A673 (cell line): Measurements from ENCODE around the gene FKBP1A.

Source experiments
- EZH2 ChIP-seq: fragments of 200-600 bp; sonication (generic); IDR thresholded peaks from 2 replicates; pipeline ENCODE4 v1.6.1; 2017; ENCODE audit warnings: borderline replicate concordance, low read depth, mild to moderate bottlenecking, mixed read lengths, antibody characterized with exemption, low read length; ENCODE audit not compliant: poor library complexity, severe bottlenecking
- TF ChIP-seq, protein P1 (sequence below): fragments of 300-800, 200-600 bp; sonication (generic); conservative IDR thresholded peaks from 2 replicates; pipeline ENCODE4 v1.5.1; 2017; ENCODE audit warnings: low read depth, mild to moderate bottlenecking, antibody characterized with exemption, low read length, moderate library complexity, mixed read lengths

- TF ChIP-seq, protein P1, sequence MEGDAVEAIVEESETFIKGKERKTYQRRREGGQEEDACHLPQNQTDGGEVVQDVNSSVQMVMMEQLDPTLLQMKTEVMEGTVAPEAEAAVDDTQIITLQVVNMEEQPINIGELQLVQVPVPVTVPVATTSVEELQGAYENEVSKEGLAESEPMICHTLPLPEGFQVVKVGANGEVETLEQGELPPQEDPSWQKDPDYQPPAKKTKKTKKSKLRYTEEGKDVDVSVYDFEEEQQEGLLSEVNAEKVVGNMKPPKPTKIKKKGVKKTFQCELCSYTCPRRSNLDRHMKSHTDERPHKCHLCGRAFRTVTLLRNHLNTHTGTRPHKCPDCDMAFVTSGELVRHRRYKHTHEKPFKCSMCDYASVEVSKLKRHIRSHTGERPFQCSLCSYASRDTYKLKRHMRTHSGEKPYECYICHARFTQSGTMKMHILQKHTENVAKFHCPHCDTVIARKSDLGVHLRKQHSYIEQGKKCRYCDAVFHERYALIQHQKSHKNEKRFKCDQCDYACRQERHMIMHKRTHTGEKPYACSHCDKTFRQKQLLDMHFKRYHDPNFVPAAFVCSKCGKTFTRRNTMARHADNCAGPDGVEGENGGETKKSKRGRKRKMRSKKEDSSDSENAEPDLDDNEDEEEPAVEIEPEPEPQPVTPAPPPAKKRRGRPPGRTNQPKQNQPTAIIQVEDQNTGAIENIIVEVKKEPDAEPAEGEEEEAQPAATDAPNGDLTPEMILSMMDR = no peak
- no peak for TF ChIP-seq EZH2
Measured at GRCh38 chr20:1391640-1392442, 1.0 kb downstream of the FKBP1A start.
